Embryonic facial prominence (tissue), 1 donor: Measurements from ENCODE around the gene ZNF385C.
"Not testable (repeated sequence)": the region's sequence is repeated elsewhere in the genome, so short reads cannot be mapped to it uniquely, and the experiment has no call there.

Experiments used
- DNase-seq: peaks from one replicate; pipeline ENCODE4 v3.0.0-alpha.2; 2016; ENCODE audit errors: extremely low spot score

The ZNF385C gene

GRCh38 chr17:42097691-42098631 is at the start of gene ZNF385C:
ZNF385C (minus strand) TSS chr17:42098473; CDS start chr17:42063056, 35,417 bp downstream.
- DNase-seq: no peak

- DNase-seq: no peak
Observed at GRCh38 chr17:42146911-42147607, 48.8 kb upstream of the ZNF385C start.

- DNase-seq: not testable (repeated sequence)
Observed at GRCh38 chr17:42143138-42143537, 44.9 kb upstream of the ZNF385C start.

- DNase-seq: no peak
Observed at GRCh38 chr17:42142371-42142896, 44.2 kb upstream of the ZNF385C start.

GRCh38 chr17:42141382-42141781 is 43.1 kb upstream of the ZNF385C start:
- no peak for DNase-seq

- DNase-seq: not testable (repeated sequence)
Observed at GRCh38 chr17:42140690-42141089, 42.4 kb upstream of the ZNF385C start.

- DNase-seq: no peak
Observed at GRCh38 chr17:42138749-42139492, 40.6 kb upstream of the ZNF385C start.

- DNase-seq: no peak
Observed at GRCh38 chr17:42136654-42137051, 38.4 kb upstream of the ZNF385C start.

- no peak for DNase-seq
Observed at GRCh38 chr17:42135664-42136653, 37.7 kb upstream of the ZNF385C start.

GRCh38 chr17:42135151-42135550 is 36.9 kb upstream of the ZNF385C start:
- no peak for DNase-seq

GRCh38 chr17:42133461-42134041 is 35.3 kb upstream of the ZNF385C start:
- DNase-seq: no peak

- DNase-seq: no peak
Observed at GRCh38 chr17:42132941-42133340, 34.7 kb upstream of the ZNF385C start.

GRCh38 chr17:42131981-42132432 is 33.7 kb upstream of the ZNF385C start:
- no peak for DNase-seq

- no peak for DNase-seq
Observed at GRCh38 chr17:42131232-42131631, 33.0 kb upstream of the ZNF385C start.

- no peak for DNase-seq
Observed at GRCh38 chr17:42130310-42130936, 32.1 kb upstream of the ZNF385C start.

- no peak for DNase-seq
Observed at GRCh38 chr17:42129109-42129837, 31.0 kb upstream of the ZNF385C start.

GRCh38 chr17:42127414-42127813 is 29.1 kb upstream of the ZNF385C start:
- DNase-seq: no peak

- no peak for DNase-seq
Observed at GRCh38 chr17:42126836-42127235, 28.6 kb upstream of the ZNF385C start.

GRCh38 chr17:42125565-42125964 is 27.3 kb upstream of the ZNF385C start:
- DNase-seq: no peak
